Measurements from ENCODE around the gene GSDME. TPM values are rescaled to one million over a fixed set of nuclear protein-coding genes. Genes with fewer than 3 reads are reported as not detected.

GSDME gene
- total RNA-seq, 1 experiment from 2014 or later, result 7.6 TPM

DNA sequence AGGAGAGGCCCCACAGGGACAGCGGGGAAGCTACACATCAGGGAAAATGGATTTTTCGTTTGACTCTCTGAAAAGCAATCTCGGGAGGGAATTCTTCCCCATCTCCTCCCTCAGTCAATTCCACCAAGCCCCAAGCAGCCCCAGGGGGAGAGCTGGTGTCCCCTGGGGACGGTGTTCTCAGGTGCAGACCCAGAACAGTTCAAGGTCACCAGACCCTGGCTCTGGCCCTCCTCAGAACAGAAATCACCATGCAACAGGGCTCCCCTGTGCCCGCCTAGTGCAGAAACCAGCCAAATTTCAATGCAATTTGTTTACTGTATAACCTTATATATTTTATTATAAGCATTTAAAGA, 34.1 kb downstream of the GSDME start:
- no peaks in the 10 kb centered on the region for H3K27me3 ChIP-seq (ENCODE audit: insufficient read depth, low read length)
- no peaks in the 10 kb centered on the region for H3K79me2 ChIP-seq (ENCODE audit: insufficient read depth, low read length)
- no peaks in the 10 kb centered on the region for H4K20me1 ChIP-seq (ENCODE audit: insufficient read depth)
- H3K36me3 ChIP-seq (ENCODE audit: control insufficient read depth in 1 of 2, insufficient read depth in 2 of 2, low read length in 2 of 2), result no peaks in the 10 kb centered on the region
- ChIA-PET CTCF (interaction anchor here (1.0 kb wide), 2 partner anchors 373 to 784 kb away, joined by 3 read pairs; no protein-coding TSS in a partner anchor), POLR2A (no interaction called here), RAD21 (ENCODE audit: low non-redundant PET in 1 of 2, low total read pairs in 2 of 2, uncharacterized antibody in 2 of 2, unreplicated experiment in 2 of 2) (no interaction called here)
- H3K4me3 ChIP-seq (replicated peaks in 1 of 2; ENCODE audit: low read depth in 1 of 2, low read length in 2 of 2), result no peak overlapping the region
- H3K9ac ChIP-seq (ENCODE audit: low read length), result no peak overlapping the region
- H3K27ac ChIP-seq (ENCODE audit: low read depth, low read length), result no peak overlapping the region
- H3K9me2 ChIP-seq (ENCODE audit: insufficient read depth), result no peaks in the 10 kb centered on the region
- intact Hi-C loops (cut with micrococcal nuclease), result loop anchor here (5.0 to 10.0 kb wide), 2 partner anchors 321 to 428 kb away; no protein-coding TSS in a partner anchor
- TF ChIP-seq, protein P1, sequence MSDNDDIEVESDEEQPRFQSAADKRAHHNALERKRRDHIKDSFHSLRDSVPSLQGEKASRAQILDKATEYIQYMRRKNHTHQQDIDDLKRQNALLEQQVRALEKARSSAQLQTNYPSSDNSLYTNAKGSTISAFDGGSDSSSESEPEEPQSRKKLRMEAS (IDR thresholded peaks at IDR 0.05), result no peak
- no peak for TF ChIP-seq SRF (IDR thresholded peaks at IDR 0.05; ENCODE audit: low read depth)
- H3K4me1 ChIP-seq (ENCODE audit: control insufficient read depth in 1 of 2, insufficient read depth in 2 of 2, low read length in 2 of 2), result peaks cover 10 to 12% of the 10 kb centered on the region in 2 experiments
- DNase-seq (ENCODE audit: low read depth, low spot score) (no peak), ATAC-seq (no peak)
- H2AFZ ChIP-seq (ENCODE audit: low read depth, low read length, poor library complexity, severe bottlenecking), result no peak overlapping the region
- no peak overlapping the region for H3K4me2 ChIP-seq (ENCODE audit: low read length)
- BruUV-seq (replicated peaks), result no TSS peak
- no peaks in the 10 kb centered on the region for H3K9me3 ChIP-seq (ENCODE audit: control insufficient read depth in 1 of 2, insufficient read depth in 1 of 2, low read depth in 1 of 2, low read length in 2 of 2)

DNA sequence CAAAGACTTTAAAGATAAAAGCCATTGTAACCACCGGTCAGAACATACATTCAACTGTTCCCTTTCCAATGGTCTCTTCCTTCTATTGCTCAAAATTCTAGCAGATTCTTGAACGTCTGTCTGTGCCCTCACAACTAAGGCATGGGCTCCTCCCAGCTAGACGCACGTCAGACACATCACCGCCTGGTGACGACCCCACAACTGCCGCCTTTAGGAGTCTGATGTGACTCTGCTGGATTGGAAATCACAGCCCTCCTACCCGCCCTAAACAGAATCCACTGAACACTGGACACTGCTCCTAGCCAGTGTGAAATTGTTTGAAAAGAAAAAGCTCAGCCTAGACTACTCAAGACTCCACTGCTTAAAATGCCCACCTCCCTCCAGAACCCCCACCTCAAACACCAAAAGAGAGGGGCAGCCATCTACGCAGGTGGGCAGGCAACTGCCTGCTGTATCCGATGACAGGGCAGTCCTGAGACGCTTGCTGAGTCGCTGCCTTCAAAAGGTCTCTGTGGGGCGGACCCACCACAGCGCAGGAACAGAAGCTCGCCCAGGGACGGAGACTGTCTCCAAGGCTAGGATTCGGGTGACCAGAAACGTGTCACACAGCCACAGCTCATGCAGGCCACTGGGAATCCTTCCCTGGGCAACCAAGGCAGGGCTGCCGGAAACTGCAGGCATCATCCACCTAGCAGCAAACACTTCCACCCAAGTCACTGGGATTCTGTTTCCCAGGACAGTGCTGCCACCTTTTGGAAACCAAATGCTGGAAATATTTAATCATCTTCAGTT, 34.7 kb downstream of the GSDME start:
- no peaks in the 10 kb centered on the region for H3K9me2 ChIP-seq (ENCODE audit: insufficient read depth)
- H3K79me2 ChIP-seq (ENCODE audit: insufficient read depth, low read length), result no peaks in the 10 kb centered on the region
- no peak overlapping the region for H2AFZ ChIP-seq (ENCODE audit: low read depth, low read length, poor library complexity, severe bottlenecking)
- peaks cover 10 to 12% of the 10 kb centered on the region in 2 experiments for H3K4me1 ChIP-seq (ENCODE audit: control insufficient read depth in 1 of 2, insufficient read depth in 2 of 2, low read length in 2 of 2)
- H3K9me3 ChIP-seq (ENCODE audit: control insufficient read depth in 1 of 2, insufficient read depth in 1 of 2, low read depth in 1 of 2, low read length in 2 of 2), result no peaks in the 10 kb centered on the region
- BruUV-seq (replicated peaks), result no TSS peak
- ATAC-seq (peak; percentile 72), DNase-seq (ENCODE audit: low read depth, low spot score) (no peak)
- H3K9ac ChIP-seq (ENCODE audit: low read length), result no peak overlapping the region
- H4K20me1 ChIP-seq (ENCODE audit: insufficient read depth), result no peaks in the 10 kb centered on the region
- H3K4me2 ChIP-seq (ENCODE audit: low read length), result no peak overlapping the region
- H3K4me3 ChIP-seq (replicated peaks in 1 of 2; ENCODE audit: low read depth in 1 of 2, low read length in 2 of 2), result no peak overlapping the region
- H3K27ac ChIP-seq (ENCODE audit: low read depth, low read length), result no peak overlapping the region
- intact Hi-C loops (cut with micrococcal nuclease), result loop anchor here (5.0 to 10.0 kb wide), 2 partner anchors 320 to 428 kb away; no protein-coding TSS in a partner anchor
- ChIA-PET POLR2A (no interaction called here), RAD21 (ENCODE audit: low non-redundant PET in 1 of 2, low total read pairs in 2 of 2, uncharacterized antibody in 2 of 2, unreplicated experiment in 2 of 2) (interaction anchor here in 1 of 2 experiments (1.2 kb wide), 1 partner anchor 372 kb away, joined by 3 read pairs; no protein-coding TSS in a partner anchor), CTCF (interaction anchor here (1.0 to 1.6 kb wide), 4 partner anchors 14 to 784 kb away, joined by 3 read pairs; no protein-coding TSS in a partner anchor)
- no peaks in the 10 kb centered on the region for H3K27me3 ChIP-seq (ENCODE audit: insufficient read depth, low read length)
- no peaks in the 10 kb centered on the region for H3K36me3 ChIP-seq (ENCODE audit: control insufficient read depth in 1 of 2, insufficient read depth in 2 of 2, low read length in 2 of 2)
- TF ChIP-seq FOSL1 (IDR thresholded peaks at IDR 0.05; ENCODE audit: low read depth) (no peak), CEBPB (IDR thresholded peaks at IDR 0.05; ENCODE audit: low read depth) (no peak), ZFX (IDR thresholded peaks at IDR 0.05) (no peak), RAD21 (IDR thresholded peaks at IDR 0.05; ENCODE audit: low read depth) (peak; percentile 73)
- TF ChIP-seq, protein P2, sequence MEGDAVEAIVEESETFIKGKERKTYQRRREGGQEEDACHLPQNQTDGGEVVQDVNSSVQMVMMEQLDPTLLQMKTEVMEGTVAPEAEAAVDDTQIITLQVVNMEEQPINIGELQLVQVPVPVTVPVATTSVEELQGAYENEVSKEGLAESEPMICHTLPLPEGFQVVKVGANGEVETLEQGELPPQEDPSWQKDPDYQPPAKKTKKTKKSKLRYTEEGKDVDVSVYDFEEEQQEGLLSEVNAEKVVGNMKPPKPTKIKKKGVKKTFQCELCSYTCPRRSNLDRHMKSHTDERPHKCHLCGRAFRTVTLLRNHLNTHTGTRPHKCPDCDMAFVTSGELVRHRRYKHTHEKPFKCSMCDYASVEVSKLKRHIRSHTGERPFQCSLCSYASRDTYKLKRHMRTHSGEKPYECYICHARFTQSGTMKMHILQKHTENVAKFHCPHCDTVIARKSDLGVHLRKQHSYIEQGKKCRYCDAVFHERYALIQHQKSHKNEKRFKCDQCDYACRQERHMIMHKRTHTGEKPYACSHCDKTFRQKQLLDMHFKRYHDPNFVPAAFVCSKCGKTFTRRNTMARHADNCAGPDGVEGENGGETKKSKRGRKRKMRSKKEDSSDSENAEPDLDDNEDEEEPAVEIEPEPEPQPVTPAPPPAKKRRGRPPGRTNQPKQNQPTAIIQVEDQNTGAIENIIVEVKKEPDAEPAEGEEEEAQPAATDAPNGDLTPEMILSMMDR (IDR thresholded peaks at IDR 0.05 in 2 of 3, conservative IDR thresholded peaks at IDR 0.05 in 1 of 3; ENCODE audit: borderline replicate concordance in 1 of 3, insufficient read depth in 1 of 3, low read depth in 2 of 3, low read length in 2 of 3), result peak; percentile 7 to 47 (median 44); a peak in 3 of 6 replicates
